GM18858 (cell line): Measurements from ENCODE around the gene NRG3.

ENCODE experiments used
- ATAC-seq: cut with Tn5 transposase; IDR thresholded peaks from one replicate; pipeline ENCODE4 v1.9.1; 2021; ENCODE audit not compliant: unreplicated experiment

NRG3 gene

DNA sequence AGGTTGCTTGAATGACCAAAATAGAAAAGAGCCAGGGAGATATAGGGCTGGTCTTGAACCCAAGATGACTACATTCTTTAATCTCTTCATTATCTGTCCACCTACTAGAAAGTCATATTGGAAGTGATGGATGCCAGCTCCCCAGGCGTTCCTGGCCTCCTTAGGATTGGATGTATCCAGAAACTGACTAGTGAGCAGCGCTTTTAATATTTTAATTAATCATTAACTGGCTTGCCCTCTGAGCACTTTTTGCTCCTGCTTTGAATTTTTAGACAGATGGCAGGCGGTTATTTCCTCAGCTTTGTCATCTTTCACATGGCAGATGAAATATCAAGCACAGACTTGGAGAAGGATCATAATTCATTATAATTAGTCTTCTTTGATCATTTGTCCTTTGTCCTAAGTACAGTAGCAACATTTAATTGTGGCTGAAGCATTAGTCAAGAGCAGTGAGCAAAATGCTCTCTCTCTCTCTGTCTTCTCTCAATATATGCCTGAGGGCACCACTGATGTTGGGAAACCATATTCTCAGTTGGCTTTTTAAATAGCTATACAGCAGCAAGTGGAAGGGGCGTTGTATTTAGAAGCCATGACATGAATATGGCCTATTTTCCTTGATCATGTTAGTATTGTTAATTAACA lies 588.0 kb downstream of the NRG3 start:
- ATAC-seq = no peak

DNA sequence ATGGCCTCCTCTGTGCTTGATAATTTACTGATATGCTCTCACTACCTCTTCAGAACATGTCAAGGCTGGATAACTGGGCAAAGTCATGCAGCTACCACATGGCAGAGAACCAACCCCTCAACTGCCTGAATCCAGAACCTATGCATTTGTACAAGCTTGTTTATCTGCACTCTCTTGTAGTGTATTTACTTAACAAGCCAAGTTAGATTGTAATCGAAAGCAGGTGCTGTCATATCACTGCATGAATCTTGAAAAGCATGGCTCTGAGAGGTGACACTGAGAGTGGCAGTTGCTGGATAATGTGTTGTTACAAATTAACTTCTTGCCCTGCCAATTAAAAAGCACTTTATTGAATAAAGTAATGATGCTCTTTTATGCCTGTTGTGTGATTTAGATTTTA lies 588.6 kb downstream of the NRG3 start:
- no peak for ATAC-seq

DNA sequence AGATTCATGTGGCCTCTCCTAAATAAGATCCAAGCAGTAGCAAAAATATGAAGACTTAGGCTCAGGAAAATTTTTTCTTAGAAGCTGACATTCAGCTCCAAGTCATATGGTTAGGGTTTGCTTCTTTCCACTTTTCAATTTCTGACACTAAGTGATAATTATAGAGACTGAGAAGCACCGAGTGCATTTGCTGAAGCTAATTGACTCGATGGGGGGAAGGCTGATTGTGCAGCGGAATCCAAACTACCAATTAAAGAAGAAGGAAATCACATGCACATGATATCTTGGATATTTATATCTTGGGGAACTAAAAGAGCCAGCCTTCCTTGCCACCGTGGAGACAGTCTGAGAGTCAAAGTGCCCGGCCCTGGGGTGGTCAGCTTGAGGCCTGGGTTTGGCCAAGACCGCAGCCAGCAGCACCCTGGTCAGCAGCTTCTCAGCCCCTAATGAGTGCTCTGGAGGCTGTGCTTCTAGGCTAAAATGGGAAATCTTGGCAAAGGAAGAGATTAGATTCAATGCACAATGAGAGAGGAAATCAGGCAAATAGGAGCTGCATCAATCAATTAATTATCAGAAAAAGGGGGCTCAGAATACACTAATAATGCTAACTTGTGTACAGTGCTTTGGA lies 589.3 kb downstream of the NRG3 start:
- no peak for ATAC-seq

DNA sequence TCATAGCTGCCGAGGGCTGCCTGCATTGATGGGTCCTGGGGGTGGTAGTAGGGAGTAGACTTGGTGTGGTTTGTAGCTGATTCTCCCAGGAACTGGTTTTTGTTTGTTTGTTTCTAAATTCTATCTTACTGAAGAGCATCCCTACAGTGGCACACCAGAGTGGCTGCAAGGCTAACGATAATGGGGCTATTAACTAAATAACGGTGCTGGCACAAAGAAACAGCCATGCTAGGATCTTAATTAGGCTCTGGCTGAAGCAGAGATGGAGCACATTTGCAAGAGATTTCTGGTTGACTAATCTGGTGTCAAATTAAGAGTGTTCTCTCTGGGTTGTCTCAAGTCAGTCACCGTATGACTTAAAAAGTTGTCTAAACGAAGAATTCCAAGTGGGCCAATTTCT lies 590.0 kb downstream of the NRG3 start:
- ATAC-seq = no peak

DNA sequence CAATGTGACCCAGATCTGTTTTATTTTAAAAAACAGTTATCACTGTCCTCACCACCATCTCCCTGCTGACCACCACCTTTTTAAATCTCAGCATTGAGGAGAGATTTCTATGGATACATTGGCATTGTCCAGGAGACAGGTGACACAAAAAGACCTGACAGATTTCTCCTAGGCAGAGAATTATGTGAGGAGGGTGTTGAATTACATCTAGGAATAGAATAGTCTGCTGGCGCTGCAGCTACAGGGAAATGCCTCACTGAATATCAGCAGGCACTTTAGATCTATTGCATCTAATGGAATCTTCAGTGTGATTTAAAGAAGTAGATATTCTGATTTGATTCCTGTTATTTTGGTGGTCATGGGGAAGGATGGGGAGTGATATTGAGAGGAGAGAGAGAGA lies 593.5 kb downstream of the NRG3 start:
- ATAC-seq = no peak

DNA sequence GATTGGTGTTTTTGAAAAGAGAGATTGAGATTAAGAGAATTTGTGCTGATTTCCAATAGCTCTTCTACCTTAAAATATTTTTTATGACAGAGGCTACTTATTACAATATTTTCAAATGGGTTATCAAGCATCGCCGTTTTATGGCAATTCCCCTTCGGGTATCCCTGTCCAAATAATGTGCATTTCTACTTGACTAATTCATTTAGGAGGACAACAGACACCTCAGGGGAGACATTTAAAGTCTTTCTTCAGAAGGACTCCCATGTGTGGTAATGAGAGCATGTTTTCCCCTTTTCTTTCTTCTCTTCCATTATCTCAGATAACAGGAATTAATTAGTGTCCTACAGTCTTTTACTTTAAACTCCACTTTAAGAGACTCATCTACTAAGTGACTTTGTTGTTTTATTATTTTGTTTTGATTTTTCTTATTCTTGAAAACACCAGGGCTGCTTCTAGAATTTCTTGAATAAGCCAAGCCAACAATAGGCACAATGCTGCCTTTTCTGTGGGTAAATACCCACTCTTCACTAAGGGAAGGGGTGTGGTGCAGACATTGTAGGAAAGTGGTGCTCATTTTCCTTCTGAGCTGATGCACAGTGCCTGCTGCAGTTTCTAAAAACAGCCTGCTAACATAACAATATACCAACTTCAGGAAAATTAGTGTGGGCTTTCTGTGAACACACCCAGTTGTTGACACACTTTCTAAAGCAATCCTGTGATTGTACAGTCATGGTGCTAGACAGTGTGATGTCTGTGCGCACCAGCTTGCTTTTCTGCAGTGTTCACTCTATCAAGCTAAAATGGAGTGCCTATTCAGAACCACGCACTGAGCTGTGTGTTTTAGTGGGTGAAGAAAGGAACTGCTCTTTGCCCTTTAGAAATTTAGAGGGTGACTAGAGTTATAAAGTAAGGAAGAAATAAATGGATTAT lies 597.7 kb downstream of the NRG3 start:
- ATAC-seq = no peak

DNA sequence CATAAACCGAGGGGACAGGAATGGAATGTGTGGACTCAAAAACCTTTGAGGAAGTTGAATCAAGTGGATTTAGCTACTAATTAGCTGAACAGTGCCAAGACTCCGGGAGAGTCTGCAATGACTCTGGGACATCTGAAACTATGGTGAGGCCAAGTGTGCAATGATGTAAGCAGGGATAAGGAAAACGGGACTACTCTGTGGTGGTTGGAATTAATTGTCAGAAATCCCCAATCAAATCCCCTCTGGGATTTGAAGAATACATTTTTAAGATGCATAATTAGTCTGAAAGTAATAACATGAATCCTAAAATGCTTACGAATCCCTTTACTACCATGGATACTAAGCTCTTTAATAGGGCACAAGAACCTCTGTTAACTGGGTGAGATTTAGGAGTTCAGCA lies 602.8 kb downstream of the NRG3 start:
- no peak for ATAC-seq

DNA sequence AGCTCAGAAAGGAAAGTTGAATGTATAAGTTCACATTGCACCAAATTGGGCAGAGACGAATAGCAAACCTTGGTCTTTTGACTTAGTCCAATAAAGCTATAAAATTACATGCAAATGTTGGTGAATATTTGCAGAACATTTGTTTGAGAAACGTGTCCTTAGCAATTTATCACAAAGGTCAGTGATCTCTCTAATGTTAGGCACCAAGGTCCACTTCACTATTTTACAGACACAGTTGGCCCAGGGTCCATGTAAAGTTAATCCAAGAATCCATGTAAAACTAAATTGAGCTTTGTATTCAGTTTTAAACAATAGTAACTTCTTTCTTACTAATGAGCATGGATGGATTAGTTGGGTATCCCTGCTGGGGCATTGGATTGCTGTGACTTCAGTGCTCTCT lies 617.7 kb downstream of the NRG3 start:
- no peak for ATAC-seq

DNA sequence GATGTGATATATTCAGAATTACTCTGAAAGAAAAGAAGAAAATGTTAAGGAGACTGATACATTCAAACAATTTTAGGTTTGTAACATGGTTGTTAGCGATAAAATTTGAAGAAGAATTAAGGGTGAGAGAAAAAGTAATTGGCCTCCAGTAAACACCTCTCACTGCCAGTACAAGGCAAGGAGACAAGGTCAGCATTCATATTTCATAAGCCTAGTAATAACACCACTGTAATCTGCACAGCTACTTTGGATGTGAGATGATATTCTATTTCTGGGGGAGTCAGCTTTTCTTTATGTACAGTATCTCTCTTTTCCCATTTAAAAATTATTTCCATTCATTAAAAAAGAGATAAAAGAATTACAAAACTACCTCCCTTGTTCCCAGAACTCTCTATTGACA lies 621.1 kb downstream of the NRG3 start:
- no peak for ATAC-seq

DNA sequence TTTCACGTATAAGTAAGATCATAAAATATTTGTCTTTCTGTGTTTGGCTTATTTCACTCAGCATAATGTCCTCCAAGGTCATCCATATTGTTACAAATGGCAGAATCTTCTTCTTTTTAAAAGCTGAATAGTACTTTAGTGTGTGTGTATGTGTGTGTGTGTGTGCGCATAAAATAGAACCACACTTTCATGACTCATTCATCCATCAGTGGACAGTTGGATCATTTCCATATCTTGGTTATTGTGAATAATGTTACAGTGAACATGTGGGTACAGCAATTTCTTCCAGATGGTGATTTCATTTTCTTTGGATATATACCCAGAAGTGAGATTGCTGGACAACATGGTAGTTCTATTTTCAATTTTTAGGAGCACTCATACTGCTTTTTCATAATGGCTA lies 622.4 kb downstream of the NRG3 start:
- no peak for ATAC-seq

DNA sequence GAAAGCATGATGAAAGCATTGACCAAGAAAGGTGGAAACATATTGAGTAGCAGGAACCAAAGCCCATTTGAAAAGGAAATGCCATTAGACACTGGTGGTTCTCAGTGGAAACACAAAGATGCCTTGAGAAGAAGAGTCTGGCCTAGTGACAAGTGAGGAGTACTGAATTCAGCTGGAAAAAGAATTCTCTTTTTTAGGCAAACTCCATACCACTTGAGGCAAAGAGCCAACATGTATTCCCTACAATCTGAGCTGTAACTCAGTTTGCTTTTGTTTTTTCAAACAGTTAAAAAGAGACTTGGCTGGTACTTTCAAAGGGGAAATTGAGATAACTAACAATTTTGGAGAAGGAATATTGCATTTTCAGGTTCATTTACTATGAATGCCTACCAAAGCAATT lies 624.0 kb downstream of the NRG3 start:
- ATAC-seq = no peak

DNA sequence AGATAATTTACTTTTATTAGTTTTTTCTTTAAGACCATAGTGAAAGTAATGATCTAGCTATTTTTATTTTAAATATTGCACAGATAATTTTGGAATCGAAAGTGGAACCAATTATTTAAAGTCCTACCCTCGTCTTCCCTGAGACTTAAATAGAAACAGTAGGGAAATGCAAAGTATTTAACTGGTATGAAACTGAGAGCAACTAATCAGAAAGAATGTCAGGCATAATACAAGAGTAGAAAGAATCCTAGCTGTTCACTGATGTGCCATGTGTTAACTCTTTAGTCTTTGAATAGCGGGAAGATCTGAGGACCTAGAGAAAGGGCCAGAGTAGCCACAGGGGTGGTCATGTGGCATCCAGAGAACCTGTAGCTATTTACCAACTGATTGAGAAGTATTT lies 630.0 kb downstream of the NRG3 start:
- ATAC-seq = no peak

DNA sequence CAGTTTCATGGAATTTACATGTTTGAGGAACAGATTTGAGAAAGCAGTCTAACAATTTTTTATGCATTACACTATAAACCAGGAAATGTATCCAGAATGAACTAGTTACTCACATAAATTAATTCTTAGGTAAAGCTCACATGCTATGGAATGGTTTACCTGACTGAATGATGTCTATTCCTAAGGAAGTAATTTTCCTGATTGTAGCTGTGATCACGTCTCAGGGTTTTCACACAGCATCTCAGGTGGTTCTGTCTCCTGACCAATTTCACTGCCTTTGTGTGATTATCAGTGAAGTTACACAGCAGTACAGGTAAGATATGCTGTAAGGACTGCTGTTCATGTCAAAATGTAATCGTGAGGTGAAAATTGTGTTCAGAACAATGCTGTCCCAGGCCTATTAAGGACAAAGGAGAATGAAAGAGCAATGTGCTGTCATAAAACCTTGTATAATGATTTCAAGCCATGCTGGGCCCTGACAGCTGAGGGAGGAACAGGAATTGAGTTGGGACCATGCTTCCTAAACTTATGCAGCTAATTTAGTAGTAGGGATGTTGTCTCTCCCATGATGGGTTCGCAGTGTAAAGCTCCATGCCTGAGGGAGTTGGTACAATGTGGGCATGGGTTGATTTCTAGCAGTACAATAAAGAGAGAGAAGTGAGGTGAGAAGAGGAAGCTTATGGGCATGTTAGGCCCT lies 631.8 kb downstream of the NRG3 start:
- no peak for ATAC-seq

DNA sequence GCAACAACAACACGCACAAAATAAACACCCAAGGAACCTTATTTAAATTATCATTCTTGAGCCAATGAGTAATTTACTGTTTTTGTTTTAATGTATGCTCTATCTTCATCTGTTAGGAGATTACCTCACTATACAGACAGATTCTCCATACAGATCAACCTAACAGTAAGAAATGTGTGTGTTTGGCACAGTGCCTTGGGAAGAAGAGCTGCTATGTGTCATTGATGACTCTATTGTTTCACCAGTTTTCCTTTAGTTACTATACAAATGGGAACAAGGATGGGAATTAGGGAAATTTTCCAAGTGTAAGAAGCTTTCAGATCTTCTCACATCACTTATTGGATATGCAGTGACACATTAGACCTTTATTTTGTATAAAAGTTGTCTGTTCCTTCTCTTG lies 640.3 kb downstream of the NRG3 start:
- ATAC-seq = no peak

DNA sequence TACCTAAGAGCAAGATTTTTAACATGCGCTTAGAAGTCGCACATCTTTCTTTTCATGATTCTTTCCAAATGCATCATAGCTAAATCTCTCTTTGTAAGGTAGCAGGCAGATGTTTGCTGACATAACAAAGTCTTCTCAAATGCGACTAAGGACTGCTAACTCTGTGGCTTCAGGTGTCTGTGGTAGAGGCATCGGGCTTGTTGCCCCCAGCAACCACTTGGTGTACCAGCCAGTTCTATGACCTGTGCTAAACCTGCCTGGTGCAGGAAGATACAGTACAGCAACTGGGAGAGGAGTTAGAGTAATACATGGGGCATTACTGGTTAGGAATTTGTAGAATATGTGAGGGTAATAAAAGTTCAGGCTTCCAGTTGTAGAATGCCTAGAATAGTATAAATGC lies 654.1 kb downstream of the NRG3 start:
- no peak for ATAC-seq

DNA sequence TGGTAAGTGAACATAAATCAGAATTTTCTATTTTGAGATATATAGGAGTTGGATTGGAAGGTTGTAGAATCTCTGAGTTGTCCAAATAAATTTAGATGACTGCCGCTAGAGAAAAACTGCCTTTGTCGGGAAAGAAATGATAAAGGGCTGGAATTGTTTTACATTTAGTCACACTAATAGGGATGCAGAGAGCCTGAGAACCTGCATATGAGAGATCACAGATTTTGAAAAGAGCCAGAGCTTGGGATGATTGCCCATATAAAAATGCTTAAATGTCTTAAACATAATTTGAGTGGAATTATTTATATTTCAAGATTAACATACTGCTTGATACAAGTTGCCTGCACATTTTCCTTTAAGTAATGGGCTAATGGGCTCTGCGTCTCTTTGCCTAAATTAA lies 660.5 kb downstream of the NRG3 start:
- ATAC-seq = no peak

DNA sequence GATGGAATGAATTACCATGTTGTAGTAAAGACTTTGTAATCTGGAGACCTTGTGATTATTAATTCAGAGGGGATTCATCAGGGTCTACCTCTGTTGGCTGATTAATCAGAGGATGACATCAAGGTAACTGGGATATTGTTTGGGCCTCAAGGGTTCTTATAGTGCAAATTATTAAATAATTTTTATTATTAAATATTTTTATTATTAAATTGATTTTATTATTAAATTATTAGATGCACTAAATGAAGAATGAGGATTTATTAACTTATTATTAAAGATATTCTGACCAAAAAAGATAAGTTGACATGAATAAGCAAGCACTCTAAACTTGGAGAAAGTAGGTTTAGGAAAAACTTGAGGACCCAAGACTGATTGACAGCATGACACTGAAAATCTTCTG lies 661.7 kb downstream of the NRG3 start:
- ATAC-seq = no peak

DNA sequence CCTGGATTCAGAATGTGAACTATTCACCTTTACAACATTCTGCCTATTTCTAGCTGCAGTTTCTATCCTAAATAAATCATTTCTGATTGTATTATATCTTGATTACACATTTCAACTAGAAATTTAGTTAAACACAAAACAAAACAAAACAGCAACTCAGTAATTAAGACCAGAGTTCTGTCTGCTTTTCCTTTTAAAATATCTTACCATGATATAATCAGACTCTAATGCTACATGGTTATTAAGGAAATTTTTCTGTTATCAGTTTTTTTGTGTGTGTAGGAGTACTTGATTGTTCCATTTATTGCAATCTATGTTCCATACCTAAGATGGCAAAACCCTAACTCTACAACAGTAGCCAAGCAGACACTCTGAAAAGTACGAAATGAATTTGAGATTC lies 663.3 kb downstream of the NRG3 start:
- ATAC-seq = no peak

DNA sequence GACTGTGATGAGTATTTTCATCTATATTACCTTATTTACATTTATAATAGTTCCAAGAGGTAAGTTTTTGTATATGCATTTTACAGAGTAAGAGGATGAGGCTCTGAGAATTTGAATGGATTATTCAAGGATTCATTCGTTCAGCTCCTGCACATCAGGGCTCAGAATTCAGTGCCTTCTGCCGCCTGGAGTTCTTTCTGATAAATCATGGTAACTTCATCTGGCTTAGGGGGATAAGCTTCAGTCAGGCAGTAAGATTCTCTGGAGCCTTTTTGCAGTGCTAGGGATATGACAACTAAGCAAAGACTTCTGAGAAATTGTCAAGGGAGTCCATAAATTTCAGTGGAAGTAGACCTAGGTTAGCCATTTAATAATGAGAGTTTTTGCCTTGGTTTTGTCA lies 668.6 kb downstream of the NRG3 start:
- no peak for ATAC-seq

DNA sequence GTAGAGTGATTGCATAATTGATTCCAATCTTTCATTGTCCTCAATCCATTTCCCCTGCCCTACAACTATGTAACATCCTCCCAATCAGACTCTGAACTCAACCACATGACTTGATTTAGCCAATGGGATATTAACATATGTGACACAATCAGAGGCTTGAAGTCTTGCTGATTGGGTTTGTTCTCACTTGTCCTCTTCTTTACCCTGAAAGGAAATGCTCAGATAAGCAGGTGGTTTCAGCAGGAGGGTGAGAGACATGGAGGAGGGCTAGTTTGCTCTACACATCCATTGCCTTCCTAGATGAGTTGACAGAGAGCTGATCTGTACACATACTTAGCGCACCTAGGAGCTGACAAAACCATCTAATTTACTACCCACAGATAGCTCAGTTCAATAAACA lies 669.4 kb downstream of the NRG3 start:
- ATAC-seq = no peak

DNA sequence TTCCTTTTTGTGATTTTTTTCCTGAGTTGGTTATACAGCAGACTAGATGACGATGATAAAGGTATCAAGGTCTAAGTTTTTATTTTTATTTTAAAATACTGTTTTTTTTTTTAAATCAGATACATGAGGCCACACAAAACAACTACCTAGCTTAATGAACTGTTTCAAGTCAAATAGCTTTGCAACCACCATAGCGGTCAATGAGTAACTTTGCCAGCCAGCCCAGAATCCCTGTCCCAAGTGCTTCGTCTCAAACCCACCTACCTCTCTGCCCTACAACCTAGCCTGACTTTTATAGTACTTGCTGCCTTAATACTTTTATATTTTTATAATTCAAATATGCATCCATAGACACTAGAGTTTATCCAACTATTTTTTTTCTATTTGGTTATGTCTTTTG lies 676.5 kb downstream of the NRG3 start:
- no peak for ATAC-seq

DNA sequence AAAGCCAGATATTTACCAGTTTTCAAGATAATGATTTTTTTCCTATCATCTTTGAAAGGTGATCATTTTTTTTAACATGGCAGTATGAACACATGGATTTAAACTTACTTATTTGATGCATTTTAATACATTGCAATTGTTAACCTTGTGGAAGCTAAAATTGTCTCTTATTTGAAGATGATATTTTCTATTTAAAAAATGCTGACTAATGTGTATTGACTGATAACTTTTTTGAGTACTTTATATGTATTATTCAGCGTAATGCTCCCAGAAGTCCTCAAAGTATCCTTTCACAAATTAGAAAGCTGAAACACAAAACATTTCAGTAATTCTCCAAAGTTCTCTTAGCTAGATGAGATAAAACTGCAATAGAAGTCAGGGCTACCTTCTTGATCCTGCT lies 677.3 kb downstream of the NRG3 start:
- ATAC-seq = no peak
